Activated CD8-positive, alpha-beta memory T cell treated with anti-CD3 and anti-CD28 coated beads, Interleukin-2, amount 50 U/mL, for 4 hours (primary cell): Measurements from ENCODE around the gene BRAT1.
"Not testable (repeated sequence)": the region's sequence is repeated elsewhere in the genome, so short reads cannot be mapped to it uniquely, and the experiment has no call there.

Source experiments
- DNase-seq: peaks from one replicate; pipeline ENCODE4 v3.0.0-alpha.2; 2020

Gene BRAT1

GRCh38 chr7:2535872-2536627, 19.3 kb downstream of the BRAT1 start:
- not testable (repeated sequence) for DNase-seq

GRCh38 chr7:2534214-2534613, 21.1 kb downstream of the BRAT1 start:
- DNase-seq: not testable (repeated sequence)

DNA sequence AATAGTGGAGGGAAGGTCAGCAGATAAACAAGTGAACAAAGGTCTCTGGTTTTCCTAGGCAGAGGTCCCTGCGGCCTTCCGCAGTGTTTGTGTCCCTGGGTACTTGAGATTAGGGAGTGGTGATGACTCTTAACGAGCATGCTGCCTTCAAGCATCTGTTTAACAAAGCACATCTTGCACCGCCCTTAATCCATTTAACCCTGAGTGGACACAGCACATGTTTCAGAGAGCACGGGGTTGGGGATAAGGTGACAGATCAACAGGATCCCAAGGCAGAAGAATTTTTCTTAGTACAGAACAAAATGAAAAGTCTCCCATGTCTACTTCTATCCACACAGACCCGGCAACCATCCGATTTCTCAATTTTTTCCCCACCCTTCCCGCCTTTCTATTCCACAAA, 21.8 kb downstream of the BRAT1 start:
- not testable (repeated sequence) for DNase-seq

DNA sequence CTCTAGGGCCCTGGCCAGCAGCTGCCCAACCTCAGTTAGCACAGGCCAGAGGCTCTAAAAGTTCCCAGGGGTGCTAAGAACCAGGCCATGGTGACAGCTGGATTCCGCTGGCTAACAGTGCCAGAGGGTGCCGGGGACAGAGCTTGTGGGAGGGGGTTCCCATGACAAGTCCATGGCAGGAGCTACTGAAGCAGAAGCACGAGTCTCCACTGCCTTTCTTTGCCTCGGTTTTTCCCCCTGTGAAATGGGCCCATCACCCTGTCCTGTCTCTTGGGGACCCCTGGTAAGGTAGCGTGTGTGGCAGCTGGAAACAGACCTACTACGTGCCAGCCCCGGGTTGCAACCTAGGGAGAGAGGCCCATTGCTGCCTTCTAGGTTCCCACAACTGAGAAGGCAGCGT, 22.5 kb downstream of the BRAT1 start:
- not testable (repeated sequence) for DNase-seq

DNA sequence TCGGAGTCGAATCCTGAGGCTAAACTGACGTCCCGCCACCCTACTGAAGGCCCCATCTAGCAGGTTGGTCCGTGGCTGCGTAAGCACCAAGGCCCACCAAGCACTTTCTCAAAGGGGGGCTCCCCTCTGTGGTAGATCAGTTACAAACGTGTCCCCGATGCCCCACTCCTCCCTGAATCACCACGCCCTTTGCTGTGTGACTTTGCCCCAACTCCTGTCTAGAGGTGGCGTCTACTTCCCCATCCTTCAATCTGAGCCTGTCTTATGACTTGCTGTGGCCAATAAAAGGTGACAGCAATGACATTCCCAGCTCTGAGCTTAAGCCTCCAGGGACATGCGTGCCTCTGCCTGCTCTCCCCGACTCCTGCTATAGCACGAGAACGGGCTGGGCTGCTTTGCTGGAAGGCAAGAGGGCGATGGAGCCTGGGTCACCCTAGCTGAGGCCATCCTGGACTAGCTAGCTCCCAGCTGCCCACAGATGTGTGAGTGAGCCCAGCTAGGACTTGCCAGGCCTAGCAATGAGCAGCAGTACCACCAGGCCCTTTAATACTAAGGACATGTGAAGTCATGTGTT, 23.0 kb downstream of the BRAT1 start:
- DNase-seq: not testable (repeated sequence)

GRCh38 chr7:2531796-2532110, 23.6 kb downstream of the BRAT1 start:
- DNase-seq: not testable (repeated sequence)

DNA sequence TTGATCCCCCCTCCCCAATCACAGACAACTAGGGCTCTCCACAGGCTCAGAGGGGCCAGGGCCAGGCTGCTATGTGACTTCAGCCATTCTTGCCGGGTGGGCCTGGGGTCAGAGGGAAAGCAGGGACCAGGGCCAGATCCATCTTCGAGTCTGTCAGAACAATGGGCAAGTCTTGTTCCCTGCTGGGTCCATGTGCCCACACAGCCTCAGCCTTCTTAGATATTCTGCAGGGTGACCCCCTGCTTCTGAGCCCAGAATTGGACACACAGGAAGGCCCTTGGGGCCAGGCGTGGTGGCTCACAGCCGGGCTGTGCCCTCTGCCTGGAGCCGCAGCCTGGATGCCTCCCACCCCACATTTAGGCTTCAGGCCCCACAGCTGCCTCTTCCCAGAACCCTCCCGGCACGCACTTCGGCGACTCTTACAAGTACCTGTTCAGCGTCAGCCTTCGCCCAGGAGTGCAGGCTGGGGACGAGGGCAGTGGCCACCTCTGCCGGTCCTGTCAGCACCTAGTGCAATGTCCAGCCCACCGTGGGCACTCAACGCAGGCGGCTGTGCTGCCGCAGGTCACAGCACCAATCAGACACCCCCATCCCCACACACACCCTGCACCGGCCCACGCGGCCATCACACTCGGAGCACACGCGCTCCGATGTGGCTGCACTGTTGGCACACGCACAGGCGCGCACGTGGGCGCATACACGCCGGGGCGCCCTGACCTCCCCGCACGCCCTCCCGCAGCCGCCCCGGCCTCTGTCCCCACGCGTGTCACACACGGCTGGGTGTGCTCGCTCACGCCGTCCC, 24.1 kb downstream of the BRAT1 start:
- not testable (repeated sequence) for DNase-seq

- DNase-seq: peak; percentile 80
Measured at GRCh38 chr7:2530071-2530987, 25.0 kb downstream of the BRAT1 start.

DNA sequence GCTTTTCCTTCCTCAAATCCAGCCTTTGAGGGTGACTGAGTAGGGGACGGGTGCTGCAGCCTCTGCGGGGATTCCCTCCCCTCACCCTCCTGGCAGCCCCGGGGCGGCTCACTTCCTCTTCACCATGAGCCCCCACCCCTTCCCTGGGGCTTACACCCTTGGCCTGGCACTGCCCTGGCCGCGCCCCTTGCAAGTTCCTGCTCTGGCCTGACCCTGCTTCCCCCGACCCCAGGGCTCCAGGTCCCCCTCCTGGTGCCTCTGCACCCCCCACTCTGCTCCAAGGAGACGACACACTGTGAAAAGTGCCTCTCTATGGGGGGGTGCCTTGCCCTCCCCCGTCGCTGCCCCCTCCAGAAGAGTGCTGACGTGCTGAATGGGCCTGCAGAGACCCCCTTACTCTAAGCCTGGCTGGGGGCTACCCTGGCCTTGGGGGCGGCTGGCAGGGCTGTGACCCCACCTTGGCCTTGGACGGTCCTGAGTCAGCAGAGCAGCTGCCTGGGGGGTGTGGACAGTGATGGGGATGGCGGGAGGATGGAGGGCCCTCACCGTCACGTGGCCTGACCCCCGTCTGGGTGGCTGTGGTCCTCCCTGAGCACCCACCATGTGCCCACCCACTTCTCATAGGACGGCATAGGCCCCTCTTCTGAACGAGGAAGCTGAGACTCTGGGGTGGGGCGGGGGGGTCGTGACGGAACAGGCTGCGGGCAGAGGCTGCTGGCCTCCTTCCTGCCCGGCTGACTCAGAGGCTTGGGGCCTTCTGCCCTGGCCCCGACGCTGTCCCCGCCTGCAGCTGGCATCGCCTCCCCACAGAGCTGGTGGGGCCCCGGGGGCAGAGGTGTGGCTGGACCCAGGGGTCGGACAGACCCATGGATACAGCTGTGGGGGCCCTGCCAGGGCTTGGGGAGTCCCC, 25.9 kb downstream of the BRAT1 start:
- DNase-seq: peak; percentile 52

DNA sequence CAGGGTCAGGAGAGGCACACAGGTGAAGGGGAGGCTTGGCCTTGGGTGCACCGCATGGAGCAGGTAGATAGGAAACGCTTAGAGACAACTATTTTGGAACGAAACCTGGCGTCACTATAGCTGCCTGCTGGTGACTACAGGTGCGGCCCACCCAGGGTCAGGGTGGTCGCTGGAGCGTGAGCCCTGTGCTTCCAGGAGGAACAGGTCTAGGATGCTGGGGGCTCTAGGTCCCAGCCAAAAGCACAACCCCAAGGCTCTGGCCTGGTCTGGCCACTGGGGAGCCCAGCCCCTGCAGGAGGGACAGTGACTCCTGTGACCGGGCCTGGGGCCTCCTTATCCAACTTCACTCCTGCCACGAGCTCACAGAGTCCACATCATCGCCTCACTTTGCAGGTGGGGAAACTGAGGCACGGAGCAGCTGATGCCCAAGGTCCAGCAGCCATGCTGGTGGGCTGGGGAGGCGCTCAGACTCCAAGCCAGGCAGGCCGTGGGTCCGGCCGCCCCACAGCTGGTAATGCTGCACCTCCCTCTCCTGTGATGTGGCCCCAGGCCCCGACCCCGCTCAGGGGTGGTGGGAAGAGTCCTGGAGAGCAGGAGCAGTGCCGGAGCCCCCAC, 26.7 kb downstream of the BRAT1 start:
- DNase-seq: no peak

- peak; percentile 74 for DNase-seq
Measured at GRCh38 chr7:2527505-2528467, 27.5 kb downstream of the BRAT1 start.

DNA sequence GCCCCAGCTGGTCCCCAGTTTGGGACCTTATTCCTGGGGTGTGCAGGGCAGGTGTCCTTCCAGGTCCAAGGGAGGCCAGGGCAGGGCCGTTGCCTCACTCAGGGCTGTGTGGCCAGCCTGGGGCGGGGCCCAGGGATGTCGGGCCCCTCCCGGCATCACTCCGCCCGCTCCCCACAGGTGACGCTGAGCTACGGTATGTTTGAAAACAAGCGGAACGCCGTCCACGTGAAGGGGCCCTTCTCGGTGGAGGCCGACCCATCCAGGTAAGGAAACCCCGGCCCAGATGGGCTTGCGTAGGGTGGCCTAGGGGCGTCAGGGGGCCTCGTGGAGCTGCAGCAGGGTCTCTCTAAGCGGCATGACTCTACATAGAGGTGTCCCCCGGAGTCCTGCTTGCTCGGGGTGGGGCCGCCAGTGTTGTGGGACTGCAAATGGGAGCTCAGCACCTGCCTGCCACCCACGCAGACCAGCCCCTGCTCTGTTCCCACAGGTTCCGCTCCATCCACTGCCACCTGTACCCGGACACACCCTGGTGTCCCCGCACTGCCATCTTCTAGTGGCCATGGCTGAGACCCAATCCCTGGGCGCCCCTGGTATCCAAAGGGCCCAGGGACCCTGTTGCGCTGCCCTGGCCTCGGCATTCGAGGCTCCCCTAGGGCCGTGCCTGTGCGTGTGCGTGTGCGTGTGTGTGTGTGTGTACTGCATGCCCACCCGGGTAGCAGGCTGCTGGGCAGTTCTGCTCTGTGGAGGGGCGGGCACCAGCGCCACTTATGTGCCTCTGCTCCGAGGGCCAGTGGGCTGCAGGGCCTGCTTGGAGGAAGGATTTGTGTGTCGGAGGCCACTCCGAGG, 28.4 kb downstream of the BRAT1 start:
- no peak for DNase-seq

DNA sequence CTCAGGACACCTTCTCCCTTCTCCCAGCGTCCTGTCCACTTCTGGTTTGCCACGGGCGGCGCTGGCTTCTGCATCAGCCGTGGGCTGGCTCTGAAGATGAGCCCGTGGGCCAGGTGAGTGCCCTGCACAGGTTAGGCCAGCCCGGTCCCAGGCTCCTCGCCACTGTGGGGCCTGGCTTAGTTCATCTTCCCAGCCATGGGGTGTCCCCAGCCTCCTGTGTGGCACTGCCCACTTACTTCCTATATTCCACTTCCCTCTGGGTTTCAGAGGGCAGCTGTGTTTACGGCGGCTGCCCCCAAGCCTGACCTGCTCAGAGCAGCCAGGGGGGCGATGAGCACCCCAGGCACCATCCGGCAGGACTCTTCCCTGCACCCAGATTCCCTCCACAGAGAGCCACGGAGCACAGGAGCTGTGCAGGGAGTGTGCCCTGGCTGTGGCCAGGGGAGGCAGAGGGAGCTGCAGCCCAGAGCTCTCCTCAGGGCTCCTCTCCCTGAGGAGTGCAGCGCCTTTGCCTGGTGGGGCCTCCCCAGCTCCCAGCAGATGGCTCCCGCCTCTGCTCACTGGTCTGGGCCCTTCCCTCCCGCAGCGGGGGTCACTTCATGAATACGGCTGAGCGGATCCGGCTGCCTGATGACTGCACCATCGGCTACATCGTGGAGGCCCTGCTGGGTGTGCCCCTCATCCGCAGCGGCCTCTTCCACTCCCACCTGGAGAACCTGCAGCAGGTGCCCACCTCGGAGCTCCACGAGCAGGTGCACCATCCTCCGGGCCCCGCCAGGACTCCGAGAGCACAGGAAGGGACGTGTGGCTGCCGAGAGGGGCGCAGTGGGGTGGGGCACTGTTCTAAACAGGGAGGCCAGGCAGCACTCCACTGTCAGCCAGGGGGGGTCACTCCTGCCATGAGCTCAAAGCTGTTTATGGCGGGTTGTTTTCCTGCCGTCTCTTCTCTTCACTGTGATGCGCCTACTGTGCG, 29.4 kb downstream of the BRAT1 start:
- DNase-seq: no peak

DNA sequence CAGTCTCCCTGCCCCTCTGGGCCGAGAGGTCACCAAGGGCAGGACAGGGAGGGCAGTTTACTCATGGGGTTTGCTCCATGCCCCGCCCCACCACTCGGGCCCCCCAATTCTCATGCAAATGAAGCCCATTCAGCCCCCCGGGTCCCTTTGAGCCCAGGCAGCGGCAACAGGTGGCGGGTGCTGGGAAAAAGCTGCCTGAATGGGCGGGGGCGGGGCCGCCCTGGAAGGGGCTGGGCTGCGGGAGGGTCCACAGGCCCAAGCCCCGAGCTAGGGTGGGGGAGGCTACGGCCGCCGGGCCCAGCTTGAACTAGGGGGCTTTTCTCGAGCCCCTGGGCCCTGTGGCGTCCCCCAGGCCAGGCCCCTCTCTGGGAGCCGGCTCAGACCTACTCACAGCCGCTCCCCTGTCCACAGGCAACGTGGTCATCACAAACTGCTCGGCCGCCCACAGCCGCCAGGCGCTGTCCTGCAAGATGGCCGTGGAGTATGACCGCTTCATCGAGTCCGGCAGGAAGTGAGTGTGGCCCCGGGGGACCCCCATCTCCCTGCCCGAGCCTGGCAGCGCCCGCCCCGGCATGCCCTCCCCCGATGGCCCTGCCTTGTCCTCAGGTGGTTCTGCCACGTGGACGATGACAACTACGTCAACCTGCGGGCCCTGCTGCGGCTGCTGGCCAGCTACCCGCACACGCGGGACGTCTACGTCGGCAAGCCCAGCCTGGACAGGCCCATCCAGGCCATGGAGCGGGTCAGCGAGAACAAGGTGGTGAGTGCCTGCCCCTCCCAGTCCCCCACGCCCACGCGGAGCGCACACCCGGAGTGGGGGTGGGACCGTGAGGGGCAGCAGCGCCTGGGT, 30.3 kb downstream of the BRAT1 start:
- no peak for DNase-seq

DNA sequence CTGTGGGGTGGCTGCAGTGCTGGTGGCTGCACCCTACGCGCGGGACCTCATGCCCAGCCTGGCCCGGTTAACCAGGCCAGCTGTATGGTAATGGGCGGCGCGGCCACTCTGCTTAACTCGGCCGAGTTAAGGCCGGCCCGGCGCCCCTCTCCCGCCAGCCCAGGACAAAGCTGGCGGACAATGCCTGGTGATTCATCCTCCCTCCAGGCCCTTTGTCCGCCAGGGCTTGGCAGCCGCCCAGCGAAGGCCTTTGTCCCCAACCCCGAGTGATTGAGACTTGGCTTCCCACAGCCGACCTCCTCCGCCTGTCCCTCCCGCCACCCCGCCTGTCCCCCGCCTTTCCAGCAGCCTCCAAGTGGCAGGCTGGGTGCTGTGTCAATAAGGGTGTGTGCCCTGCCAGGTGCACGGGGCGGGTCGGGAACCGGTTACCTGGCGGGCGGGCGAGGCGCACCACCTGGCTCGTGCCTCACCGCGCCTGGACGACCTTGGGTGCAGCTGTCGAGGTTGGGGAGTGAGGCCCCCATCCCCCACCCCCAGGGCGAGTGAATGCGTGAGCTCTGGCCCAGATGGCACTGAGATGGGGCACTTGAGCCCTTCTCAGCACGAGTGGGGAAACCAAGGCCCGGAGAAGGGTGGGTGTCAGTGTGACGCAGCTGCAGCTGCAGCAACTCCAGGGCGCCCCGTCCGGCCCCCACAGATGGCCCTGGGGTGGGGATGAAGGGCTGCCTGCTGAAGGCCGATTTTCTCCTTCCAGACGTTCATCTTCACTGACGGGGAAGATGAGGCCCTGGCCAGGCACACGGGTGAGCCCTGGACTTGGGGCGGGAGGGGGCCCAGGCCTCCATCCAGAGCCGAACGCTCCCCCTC, 31.1 kb downstream of the BRAT1 start:
- no peak for DNase-seq

DNA sequence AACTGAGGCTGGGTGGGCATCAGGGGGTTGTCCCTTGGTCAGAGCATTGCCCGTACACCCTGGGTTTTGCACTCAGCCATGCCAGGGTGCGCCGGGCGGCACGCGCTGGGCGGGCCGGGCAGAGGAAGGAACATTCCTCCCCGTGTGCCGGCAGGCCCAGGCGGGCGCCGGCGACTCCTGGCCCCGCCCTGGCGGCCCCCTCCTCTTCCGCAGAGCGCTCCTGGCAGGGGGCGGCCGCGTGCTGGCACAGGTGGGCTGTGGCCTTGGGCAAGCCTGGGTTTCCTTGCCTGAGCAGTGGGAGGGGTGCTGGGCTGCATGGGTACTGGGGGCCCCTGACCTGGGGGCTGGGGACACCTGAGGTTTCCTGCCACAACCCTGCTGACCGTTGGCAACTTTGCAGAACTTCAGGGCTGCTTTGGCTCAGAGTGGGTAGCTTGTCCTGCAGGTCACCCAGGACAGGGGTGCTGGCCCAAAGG, 31.8 kb downstream of the BRAT1 start:
- no peak for DNase-seq
